K562 (cell line): Measurements from ENCODE around the gene AKNA. TPM values are rescaled to one million over a fixed set of nuclear protein-coding genes. Genes with fewer than 3 reads are reported as not detected.
A peak's percentile ranks its signal among the peaks of the same experiment; 100 is the strongest.

Experiments
- ARID2 ChIP-seq: fragments of 450-650 bp; IDR thresholded peaks from 2 replicates; pipeline ENCODE4 v1.6.1; 2017; ENCODE audit warnings: antibody characterized with exemption, mild to moderate bottlenecking
- ATF4 ChIP-seq: fragments of 450-650 bp; formaldehyde crosslinking; IDR thresholded peaks from 2 replicates; pipeline ENCODE4 v1.4.0; 2022; ENCODE audit warnings: mild to moderate bottlenecking, moderate library complexity
- CTCF ChIP-seq, 3 experiments: IDR thresholded peaks in 2 of 3; conservative IDR thresholded peaks in 1 of 3; 2 replicates each; pipeline ENCODE4 v1.5.1; 2011 to 2012; ENCODE audit warnings: low read length in 3 of 3, mild to moderate bottlenecking in 3 of 3, control low read depth in 2 of 3, improper control_type of control experiment in 1 of 3, inconsistent platforms in 1 of 3, low read depth in 1 of 3, mixed read lengths in 1 of 3, moderate library complexity in 1 of 3; ENCODE audit not compliant: insufficient read depth in 2 of 3
- GABPB1 ChIP-seq: sonication (generic); formaldehyde crosslinking; IDR thresholded peaks from 2 replicates; pipeline ENCODE4 v1.8.0; 2022; ENCODE audit warnings: mild to moderate bottlenecking, missing genetic modification reagents
- JUND ChIP-seq, 2 experiments: IDR thresholded peaks; 2 replicates in 1 of 2; 3 replicates in 1 of 2; pipeline ENCODE4 v1.6.1; 2011; ENCODE audit warnings: borderline replicate concordance in 2 of 2, low read depth in 2 of 2, low read length in 2 of 2, improper control_type of control experiment in 1 of 2, missing biosample characterization in 1 of 2, missing genetic modification characterization in 1 of 2, missing genetic modification reagents in 1 of 2
- RB1 ChIP-seq: fragments of 450-650 bp; IDR thresholded peaks from 2 replicates; pipeline ENCODE4 v1.6.1; 2017; ENCODE audit warnings: low read depth, mild to moderate bottlenecking
- SMC3 ChIP-seq: conservative IDR thresholded peaks from 2 replicates; pipeline ENCODE4 v1.6.1; 2011; ENCODE audit warnings: low read depth, low read length, improper control_type of control experiment; ENCODE audit not compliant: insufficient read depth
- TFAP4 ChIP-seq: sonication (generic); formaldehyde crosslinking; IDR thresholded peaks from 2 replicates; pipeline ENCODE4 v1.8.0; 2022; ENCODE audit warnings: missing genetic modification reagents, mild to moderate bottlenecking, moderate library complexity, borderline replicate concordance
- ZNF23 ChIP-seq: fragments of 250-450 bp; sonication (Bioruptor Pico); IDR thresholded peaks from 2 replicates; pipeline ENCODE4 v1.4.0; 2020; ENCODE audit warnings: mild to moderate bottlenecking
- polyA plus RNA-seq, 8 experiments: library from polyadenylated mRNA; depleted of rRNA in 4 of 8; stranded (reverse) in 5 of 8; unstranded in 3 of 8; fragments of >200 nt; fragmentation: Nextera tagmentation in 2 of 8; fragmentation: Illumina TruSeq in 1 of 8; extraction: Ambion mirVana in 2 of 8; extraction: Trizol in 1 of 8; gene quantifications; 2 replicates each; pipeline versions ENCODE4 v1.2.1 to v1.2.3, GENCODE V29; 2011 to 2014; ENCODE audit warnings: inconsistent platforms in 1 of 8, missing spikeins in 1 of 8
- total RNA-seq, 7 experiments: library from RNA; depleted of rRNA in 6 of 7; stranded (reverse); fragments of >200 nt in 6 of 7; fragmentation: Illumina TruSeq in 2 of 7; extraction: Trizol in 2 of 7; gene quantifications; 2 replicates each; pipeline versions ENCODE4 v1.2.1 to v1.2.3, GENCODE V29; 2011 to 2021; ENCODE audit warnings: low replicate concordance in 1 of 7
- TF ChIP-seq, protein P1 (sequence below): sonication (generic); formaldehyde crosslinking; IDR thresholded peaks from 2 replicates; pipeline ENCODE4 v1.9.0; 2022; ENCODE audit warnings: mild to moderate bottlenecking, missing genetic modification reagents
- TF ChIP-seq, protein P2 (sequence below), 2 experiments: fragments of 450-650 bp; formaldehyde crosslinking in 1 of 2; IDR thresholded peaks; 2 replicates each; pipeline versions ENCODE4 v1.4.0 to v1.6.1; 2014 to 2020; ENCODE audit warnings: mild to moderate bottlenecking in 2 of 2, borderline replicate concordance in 1 of 2, low read depth in 1 of 2

The AKNA gene
- total and polyA plus RNA-seq, 9 of the 15 experiments (the other 6 are each of a cell fraction or from before 2014, with no cell fraction given): 0.29 to 20.5 (median 3.9) TPM

DNA sequence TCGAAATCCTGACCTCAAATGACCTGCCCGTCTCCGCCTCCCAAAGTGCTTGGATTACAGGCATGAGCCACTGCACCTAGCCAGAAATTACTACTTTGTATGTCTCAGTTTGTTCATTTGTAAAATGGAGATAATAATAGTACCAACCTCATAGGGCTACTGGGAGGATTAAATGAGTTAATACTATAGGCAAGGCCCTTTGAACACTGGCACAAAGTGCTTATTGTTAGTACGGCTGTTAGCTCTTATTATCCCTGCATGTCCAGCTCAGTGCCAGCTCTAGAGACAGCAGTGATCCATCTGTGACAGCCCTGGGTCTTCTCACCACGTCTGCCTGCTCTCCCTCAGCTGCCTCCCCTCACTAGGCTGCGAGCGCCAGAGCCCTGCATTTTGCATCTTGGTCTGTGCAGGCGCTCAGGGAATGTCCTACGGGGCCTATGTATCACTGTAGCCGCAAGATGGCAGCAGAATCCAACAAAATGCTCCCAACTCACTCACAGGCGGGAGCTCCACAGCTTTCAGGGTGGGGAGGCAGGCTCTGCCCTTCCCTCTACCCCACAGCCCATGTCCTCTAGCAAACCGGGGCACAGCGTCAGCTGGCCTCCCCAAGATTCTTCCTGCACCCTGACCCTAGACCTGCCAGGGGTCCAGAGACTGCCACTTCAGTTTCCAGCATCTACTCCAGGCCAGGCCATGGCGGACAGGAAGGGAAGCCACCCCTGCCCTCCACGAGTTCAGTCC, 17.7 kb upstream of the AKNA start (continued):
- TF ChIP-seq SMC3: peak; percentile 81
- TF ChIP-seq JUND (IDR thresholded peaks at IDR 0.05; ENCODE audit: borderline replicate concordance, low read depth, low read length): 0 out of 2 replicates have a peak, but pooled peaks have one; percentile 6
- TF ChIP-seq JUND (tag; IDR thresholded peaks at IDR 0.05; ENCODE audit: borderline replicate concordance, low read depth, low read length): no peak
- TF ChIP-seq, protein P1, sequence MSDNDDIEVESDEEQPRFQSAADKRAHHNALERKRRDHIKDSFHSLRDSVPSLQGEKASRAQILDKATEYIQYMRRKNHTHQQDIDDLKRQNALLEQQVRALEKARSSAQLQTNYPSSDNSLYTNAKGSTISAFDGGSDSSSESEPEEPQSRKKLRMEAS (CRISPR knock-in tag): 0 out of 2 replicates have a peak, but pooled peaks have one; percentile 23
- TF ChIP-seq, protein P2, sequence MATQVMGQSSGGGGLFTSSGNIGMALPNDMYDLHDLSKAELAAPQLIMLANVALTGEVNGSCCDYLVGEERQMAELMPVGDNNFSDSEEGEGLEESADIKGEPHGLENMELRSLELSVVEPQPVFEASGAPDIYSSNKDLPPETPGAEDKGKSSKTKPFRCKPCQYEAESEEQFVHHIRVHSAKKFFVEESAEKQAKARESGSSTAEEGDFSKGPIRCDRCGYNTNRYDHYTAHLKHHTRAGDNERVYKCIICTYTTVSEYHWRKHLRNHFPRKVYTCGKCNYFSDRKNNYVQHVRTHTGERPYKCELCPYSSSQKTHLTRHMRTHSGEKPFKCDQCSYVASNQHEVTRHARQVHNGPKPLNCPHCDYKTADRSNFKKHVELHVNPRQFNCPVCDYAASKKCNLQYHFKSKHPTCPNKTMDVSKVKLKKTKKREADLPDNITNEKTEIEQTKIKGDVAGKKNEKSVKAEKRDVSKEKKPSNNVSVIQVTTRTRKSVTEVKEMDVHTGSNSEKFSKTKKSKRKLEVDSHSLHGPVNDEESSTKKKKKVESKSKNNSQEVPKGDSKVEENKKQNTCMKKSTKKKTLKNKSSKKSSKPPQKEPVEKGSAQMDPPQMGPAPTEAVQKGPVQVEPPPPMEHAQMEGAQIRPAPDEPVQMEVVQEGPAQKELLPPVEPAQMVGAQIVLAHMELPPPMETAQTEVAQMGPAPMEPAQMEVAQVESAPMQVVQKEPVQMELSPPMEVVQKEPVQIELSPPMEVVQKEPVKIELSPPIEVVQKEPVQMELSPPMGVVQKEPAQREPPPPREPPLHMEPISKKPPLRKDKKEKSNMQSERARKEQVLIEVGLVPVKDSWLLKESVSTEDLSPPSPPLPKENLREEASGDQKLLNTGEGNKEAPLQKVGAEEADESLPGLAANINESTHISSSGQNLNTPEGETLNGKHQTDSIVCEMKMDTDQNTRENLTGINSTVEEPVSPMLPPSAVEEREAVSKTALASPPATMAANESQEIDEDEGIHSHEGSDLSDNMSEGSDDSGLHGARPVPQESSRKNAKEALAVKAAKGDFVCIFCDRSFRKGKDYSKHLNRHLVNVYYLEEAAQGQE (IDR thresholded peaks at IDR 0.05; ENCODE audit: borderline replicate concordance): peak; percentile 69
- TF ChIP-seq, protein P2 (CRISPR knock-in tag; IDR thresholded peaks at IDR 0.05; ENCODE audit: low read depth): no peak
- TF ChIP-seq ZNF23 (CRISPR knock-in tag): no peak
- peak; percentile 33; the same call in 1 of the 2 replicates for TF ChIP-seq GABPB1
- no peak; the same call in 1 of the 2 replicates for TF ChIP-seq ARID2
- TF ChIP-seq CTCF (IDR thresholded peaks at IDR 0.05 in 2 of 3, conservative IDR thresholded peaks at IDR 0.05 in 1 of 3; ENCODE audit: insufficient read depth in 2 of 3, low read depth in 1 of 3, low read length in 3 of 3): peak; percentile 85 to 91 (median 88)
- peak; percentile 30; the same call in 1 of the 2 replicates for TF ChIP-seq TFAP4 (CRISPR knock-in tag)
- no peak for TF ChIP-seq ATF4
- TF ChIP-seq RB1: peak; percentile 78; the same call in 1 of the 2 replicates
